SK-N-SH treated with all-trans-retinoic acid at 6 μM for 48 hours (cell line): Measurements from ENCODE around the gene CACNA2D3.

Source experiments
- ARNTL ChIP-seq: fragments of 450-650 bp; formaldehyde crosslinking; IDR thresholded peaks from 2 replicates; pipeline ENCODE4 v1.5.0; 2020; ENCODE audit warnings: low read depth, mild to moderate bottlenecking, moderate library complexity, borderline replicate concordance
- BACH2 ChIP-seq: fragments of 250-450 bp; sonication (Bioruptor Pico); IDR thresholded peaks from 2 replicates; pipeline ENCODE4 v1.9.0; 2021; ENCODE audit warnings: mild to moderate bottlenecking, borderline replicate concordance
- CSDC2 ChIP-seq: fragments of 250-450 bp; sonication (Bioruptor Pico); IDR thresholded peaks from 2 replicates; pipeline ENCODE4 v1.5.0; 2020; ENCODE audit warnings: mild to moderate bottlenecking, moderate library complexity
- GLIS3 ChIP-seq: fragments of 250-450 bp; sonication (Bioruptor Pico); IDR thresholded peaks from 2 replicates; pipeline ENCODE4 v1.5.0; 2020; ENCODE audit warnings: mild to moderate bottlenecking, moderate library complexity
- PPARA ChIP-seq: fragments of 250-450 bp; sonication (Bioruptor Pico); IDR thresholded peaks from 2 replicates; pipeline ENCODE4 v1.5.0; 2020; ENCODE audit warnings: mild to moderate bottlenecking, borderline replicate concordance
- TOX ChIP-seq: fragments of 250-450 bp; sonication (Bioruptor Pico); IDR thresholded peaks from 2 replicates; pipeline ENCODE4 v1.8.0; 2021; ENCODE audit warnings: mild to moderate bottlenecking, moderate library complexity, borderline replicate concordance
- ZFP30 ChIP-seq: fragments of 450-650 bp; formaldehyde crosslinking; IDR thresholded peaks from 2 replicates; pipeline ENCODE4 v1.5.0; 2022; ENCODE audit warnings: mild to moderate bottlenecking, moderate library complexity
- ZNF565 ChIP-seq: fragments of 450-650 bp; formaldehyde crosslinking; conservative IDR thresholded peaks from 2 replicates; pipeline ENCODE4 v1.5.0; 2020; ENCODE audit warnings: low read depth, mild to moderate bottlenecking, moderate library complexity
- ZNF8 ChIP-seq: fragments of 450-650 bp; formaldehyde crosslinking; IDR thresholded peaks from 2 replicates; pipeline ENCODE4 v1.5.0; 2020; ENCODE audit warnings: mild to moderate bottlenecking, moderate library complexity
- TF ChIP-seq, protein P1 (sequence below): fragments of 250-450 bp; sonication (Bioruptor Pico); IDR thresholded peaks from 2 replicates; pipeline ENCODE4 v1.8.0; 2020; ENCODE audit warnings: mild to moderate bottlenecking, moderate library complexity, borderline replicate concordance
- TF ChIP-seq, protein P2 (sequence below): fragments of 250-450 bp; sonication (Bioruptor Pico); IDR thresholded peaks from 2 replicates; pipeline ENCODE4 v1.5.1; 2020; ENCODE audit warnings: low read depth, mild to moderate bottlenecking, moderate library complexity
- TF ChIP-seq, protein P3 (sequence below): fragments of 250-450 bp; sonication (Bioruptor Pico); IDR thresholded peaks from 2 replicates; pipeline ENCODE4 v1.5.0; 2020; ENCODE audit warnings: mild to moderate bottlenecking, moderate library complexity

DNA sequence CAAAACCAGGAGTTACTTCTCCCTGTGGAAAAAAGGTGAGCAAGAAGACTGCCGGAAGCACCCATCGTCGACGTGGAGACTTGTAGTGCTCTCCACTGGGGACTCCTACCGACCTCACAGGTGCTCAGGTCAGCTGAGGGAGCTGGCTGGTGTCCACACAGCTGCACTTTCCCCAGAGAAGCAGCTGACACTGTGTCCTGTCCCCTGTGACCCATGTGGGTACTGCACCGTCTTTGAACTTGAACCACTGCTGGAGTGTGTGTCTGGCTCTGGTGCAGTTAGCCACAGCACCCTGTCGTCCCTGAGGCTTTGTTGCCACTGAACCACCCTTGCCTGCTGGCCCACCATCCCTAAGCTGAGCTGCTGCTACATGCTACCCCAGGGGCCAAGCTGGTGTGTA is 270.8 kb downstream of the CACNA2D3 start:
- TF ChIP-seq BACH2 (CRISPR knock-in tag) (no peak), TOX (CRISPR knock-in tag) (no peak), CSDC2 (CRISPR knock-in tag) (no peak), ARNTL (CRISPR knock-in tag) (no peak), GLIS3 (CRISPR knock-in tag) (no peak), ZFP30 (no peak), PPARA (CRISPR knock-in tag) (no peak), ZNF565 (no peak), ZNF8 (CRISPR knock-in tag) (no peak)
- TF ChIP-seq, protein P1, sequence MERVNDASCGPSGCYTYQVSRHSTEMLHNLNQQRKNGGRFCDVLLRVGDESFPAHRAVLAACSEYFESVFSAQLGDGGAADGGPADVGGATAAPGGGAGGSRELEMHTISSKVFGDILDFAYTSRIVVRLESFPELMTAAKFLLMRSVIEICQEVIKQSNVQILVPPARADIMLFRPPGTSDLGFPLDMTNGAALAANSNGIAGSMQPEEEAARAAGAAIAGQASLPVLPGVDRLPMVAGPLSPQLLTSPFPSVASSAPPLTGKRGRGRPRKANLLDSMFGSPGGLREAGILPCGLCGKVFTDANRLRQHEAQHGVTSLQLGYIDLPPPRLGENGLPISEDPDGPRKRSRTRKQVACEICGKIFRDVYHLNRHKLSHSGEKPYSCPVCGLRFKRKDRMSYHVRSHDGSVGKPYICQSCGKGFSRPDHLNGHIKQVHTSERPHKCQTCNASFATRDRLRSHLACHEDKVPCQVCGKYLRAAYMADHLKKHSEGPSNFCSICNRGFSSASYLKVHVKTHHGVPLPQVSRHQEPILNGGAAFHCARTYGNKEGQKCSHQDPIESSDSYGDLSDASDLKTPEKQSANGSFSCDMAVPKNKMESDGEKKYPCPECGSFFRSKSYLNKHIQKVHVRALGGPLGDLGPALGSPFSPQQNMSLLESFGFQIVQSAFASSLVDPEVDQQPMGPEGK (CRISPR knock-in tag): no peak
- TF ChIP-seq, protein P2, sequence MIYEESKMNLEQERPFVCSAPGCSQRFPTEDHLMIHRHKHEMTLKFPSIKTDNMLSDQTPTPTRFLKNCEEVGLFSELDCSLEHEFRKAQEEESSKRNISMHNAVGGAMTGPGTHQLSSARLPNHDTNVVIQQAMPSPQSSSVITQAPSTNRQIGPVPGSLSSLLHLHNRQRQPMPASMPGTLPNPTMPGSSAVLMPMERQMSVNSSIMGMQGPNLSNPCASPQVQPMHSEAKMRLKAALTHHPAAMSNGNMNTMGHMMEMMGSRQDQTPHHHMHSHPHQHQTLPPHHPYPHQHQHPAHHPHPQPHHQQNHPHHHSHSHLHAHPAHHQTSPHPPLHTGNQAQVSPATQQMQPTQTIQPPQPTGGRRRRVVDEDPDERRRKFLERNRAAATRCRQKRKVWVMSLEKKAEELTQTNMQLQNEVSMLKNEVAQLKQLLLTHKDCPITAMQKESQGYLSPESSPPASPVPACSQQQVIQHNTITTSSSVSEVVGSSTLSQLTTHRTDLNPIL (CRISPR knock-in tag): no peak
- TF ChIP-seq, protein P3, sequence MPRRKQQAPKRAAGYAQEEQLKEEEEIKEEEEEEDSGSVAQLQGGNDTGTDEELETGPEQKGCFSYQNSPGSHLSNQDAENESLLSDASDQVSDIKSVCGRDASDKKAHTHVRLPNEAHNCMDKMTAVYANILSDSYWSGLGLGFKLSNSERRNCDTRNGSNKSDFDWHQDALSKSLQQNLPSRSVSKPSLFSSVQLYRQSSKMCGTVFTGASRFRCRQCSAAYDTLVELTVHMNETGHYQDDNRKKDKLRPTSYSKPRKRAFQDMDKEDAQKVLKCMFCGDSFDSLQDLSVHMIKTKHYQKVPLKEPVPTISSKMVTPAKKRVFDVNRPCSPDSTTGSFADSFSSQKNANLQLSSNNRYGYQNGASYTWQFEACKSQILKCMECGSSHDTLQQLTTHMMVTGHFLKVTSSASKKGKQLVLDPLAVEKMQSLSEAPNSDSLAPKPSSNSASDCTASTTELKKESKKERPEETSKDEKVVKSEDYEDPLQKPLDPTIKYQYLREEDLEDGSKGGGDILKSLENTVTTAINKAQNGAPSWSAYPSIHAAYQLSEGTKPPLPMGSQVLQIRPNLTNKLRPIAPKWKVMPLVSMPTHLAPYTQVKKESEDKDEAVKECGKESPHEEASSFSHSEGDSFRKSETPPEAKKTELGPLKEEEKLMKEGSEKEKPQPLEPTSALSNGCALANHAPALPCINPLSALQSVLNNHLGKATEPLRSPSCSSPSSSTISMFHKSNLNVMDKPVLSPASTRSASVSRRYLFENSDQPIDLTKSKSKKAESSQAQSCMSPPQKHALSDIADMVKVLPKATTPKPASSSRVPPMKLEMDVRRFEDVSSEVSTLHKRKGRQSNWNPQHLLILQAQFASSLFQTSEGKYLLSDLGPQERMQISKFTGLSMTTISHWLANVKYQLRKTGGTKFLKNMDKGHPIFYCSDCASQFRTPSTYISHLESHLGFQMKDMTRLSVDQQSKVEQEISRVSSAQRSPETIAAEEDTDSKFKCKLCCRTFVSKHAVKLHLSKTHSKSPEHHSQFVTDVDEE (CRISPR knock-in tag): no peak
